A673 (cell line): ENCODE measurements around the gene RMND1.

Experiments
- EZH2 ChIP-seq: fragments of 200-600 bp; sonication (generic); IDR thresholded peaks from 2 replicates; pipeline ENCODE4 v1.6.1; 2017; ENCODE audit warnings: borderline replicate concordance, low read depth, mild to moderate bottlenecking, mixed read lengths, antibody characterized with exemption, low read length; ENCODE audit not compliant: poor library complexity, severe bottlenecking
- TF ChIP-seq, protein P1 (sequence below): fragments of 300-800, 200-600 bp; sonication (generic); conservative IDR thresholded peaks from 2 replicates; pipeline ENCODE4 v1.5.1; 2017; ENCODE audit warnings: low read depth, mild to moderate bottlenecking, antibody characterized with exemption, low read length, moderate library complexity, mixed read lengths

DNA sequence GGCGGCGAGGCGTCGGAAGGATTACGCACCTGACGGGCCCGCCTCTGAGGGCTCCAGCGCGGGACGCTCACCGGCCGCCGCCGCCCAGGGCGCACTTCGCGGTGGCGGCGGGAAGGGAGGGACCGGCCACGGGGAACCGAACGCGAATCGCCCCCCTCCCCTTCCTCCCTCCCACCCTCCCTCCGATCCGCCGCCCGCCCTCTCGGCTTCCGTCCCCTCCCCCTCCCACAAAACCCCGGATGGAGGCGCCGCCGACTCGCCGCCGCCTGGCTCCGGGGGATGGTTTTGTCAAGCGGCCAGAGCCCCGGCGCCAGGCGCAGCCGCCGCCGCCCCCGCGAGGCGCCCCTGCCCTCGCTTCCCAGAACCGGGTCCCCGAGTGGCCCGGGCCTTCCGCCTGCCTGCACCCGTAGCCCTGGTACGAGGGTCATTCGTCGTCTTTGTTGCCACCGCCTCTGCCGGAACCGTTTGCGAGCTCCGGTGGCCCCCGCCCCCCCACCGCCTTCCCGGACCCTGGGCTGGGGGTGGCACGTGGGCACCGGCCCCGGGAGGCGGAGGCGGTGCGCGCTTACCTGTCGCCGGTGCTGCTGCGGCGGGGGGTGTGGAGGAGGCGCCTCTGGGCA is 61.0 kb downstream of the RMND1 start:
- TF ChIP-seq, protein P1, sequence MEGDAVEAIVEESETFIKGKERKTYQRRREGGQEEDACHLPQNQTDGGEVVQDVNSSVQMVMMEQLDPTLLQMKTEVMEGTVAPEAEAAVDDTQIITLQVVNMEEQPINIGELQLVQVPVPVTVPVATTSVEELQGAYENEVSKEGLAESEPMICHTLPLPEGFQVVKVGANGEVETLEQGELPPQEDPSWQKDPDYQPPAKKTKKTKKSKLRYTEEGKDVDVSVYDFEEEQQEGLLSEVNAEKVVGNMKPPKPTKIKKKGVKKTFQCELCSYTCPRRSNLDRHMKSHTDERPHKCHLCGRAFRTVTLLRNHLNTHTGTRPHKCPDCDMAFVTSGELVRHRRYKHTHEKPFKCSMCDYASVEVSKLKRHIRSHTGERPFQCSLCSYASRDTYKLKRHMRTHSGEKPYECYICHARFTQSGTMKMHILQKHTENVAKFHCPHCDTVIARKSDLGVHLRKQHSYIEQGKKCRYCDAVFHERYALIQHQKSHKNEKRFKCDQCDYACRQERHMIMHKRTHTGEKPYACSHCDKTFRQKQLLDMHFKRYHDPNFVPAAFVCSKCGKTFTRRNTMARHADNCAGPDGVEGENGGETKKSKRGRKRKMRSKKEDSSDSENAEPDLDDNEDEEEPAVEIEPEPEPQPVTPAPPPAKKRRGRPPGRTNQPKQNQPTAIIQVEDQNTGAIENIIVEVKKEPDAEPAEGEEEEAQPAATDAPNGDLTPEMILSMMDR, result no peak
- no peak for TF ChIP-seq EZH2
